Endothelial cell of umbilical vein (primary cell): ENCODE measurements around the gene MEF2A.

Experiments used
- EZH2 ChIP-seq: IDR thresholded peaks from 2 replicates; pipeline ENCODE4 v1.6.1; 2012; ENCODE audit warnings: borderline replicate concordance, low read depth, mild to moderate bottlenecking, moderate library complexity, low read length, inconsistent platforms; ENCODE audit not compliant: severe bottlenecking
- FOS ChIP-seq: IDR thresholded peaks from 2 replicates; pipeline ENCODE4 v1.6.1; 2011; ENCODE audit warnings: mild to moderate bottlenecking, low read length, moderate library complexity, borderline replicate concordance; ENCODE audit not compliant: insufficient read depth
- JUN ChIP-seq: IDR thresholded peaks from 2 replicates; pipeline ENCODE4 v1.6.1; 2011; ENCODE audit warnings: borderline replicate concordance, low read depth; ENCODE audit not compliant: insufficient read length, insufficient read depth
- MYC ChIP-seq: IDR thresholded peaks from one replicate; pipeline ENCODE4 v1.6.1; 2011; ENCODE audit warnings: mild to moderate bottlenecking, low read depth, low read length
- POLR2A ChIP-seq: IDR thresholded peaks from 2 replicates; pipeline ENCODE4 v1.6.1; 2012; ENCODE audit warnings: low read depth, mild to moderate bottlenecking, control low read depth, low read length
- POLR2AphosphoS5 ChIP-seq: IDR thresholded peaks from 2 replicates; pipeline ENCODE4 v1.6.1; 2012; ENCODE audit warnings: low read depth, mild to moderate bottlenecking, control low read depth, low read length, moderate library complexity; ENCODE audit not compliant: insufficient read depth
- TF ChIP-seq, protein P1 (sequence below): IDR thresholded peaks from 2 replicates; pipeline ENCODE4 v1.6.1; 2011; ENCODE audit not compliant: insufficient read depth, insufficient read length
- TF ChIP-seq, protein P2 (sequence below), 2 donors: IDR thresholded peaks; 1 replicate in 1 of 2; 2 replicates in 1 of 2; pipeline ENCODE4 v1.5.1; 2011; ENCODE audit warnings: low read length in 2 of 2, mild to moderate bottlenecking in 2 of 2, moderate library complexity in 2 of 2, control low read depth in 1 of 2, inconsistent platforms in 1 of 2, low read depth in 1 of 2; ENCODE audit not compliant: insufficient read depth in 1 of 2; ENCODE audit errors: extremely low read depth in 1 of 2

DNA sequence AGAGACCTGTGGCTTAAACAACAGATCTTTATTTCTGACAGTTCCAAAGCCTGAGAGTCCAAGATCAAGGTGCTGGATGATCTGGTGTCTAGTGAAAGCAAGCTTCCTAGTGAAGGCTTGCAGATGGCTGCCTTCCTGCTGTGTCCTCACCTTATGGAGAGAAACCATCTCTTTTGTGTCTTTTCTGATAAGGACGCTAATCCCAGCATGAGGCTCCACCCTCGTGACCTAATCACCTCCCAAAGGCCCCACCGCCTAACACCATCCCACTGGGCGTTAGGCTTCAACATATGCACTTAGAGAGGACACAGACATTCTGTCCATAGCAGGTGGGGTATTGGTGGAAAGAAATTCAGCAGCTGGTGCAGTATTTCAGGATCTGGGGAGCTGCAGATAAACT is 187.3 kb downstream of the MEF2A start:
- TF ChIP-seq, protein P1, sequence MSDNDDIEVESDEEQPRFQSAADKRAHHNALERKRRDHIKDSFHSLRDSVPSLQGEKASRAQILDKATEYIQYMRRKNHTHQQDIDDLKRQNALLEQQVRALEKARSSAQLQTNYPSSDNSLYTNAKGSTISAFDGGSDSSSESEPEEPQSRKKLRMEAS = no peak
- TF ChIP-seq JUN (no peak), MYC (no peak), POLR2AphosphoS5 (no peak), POLR2A (no peak), EZH2 (no peak), FOS (no peak)
- TF ChIP-seq, protein P2, sequence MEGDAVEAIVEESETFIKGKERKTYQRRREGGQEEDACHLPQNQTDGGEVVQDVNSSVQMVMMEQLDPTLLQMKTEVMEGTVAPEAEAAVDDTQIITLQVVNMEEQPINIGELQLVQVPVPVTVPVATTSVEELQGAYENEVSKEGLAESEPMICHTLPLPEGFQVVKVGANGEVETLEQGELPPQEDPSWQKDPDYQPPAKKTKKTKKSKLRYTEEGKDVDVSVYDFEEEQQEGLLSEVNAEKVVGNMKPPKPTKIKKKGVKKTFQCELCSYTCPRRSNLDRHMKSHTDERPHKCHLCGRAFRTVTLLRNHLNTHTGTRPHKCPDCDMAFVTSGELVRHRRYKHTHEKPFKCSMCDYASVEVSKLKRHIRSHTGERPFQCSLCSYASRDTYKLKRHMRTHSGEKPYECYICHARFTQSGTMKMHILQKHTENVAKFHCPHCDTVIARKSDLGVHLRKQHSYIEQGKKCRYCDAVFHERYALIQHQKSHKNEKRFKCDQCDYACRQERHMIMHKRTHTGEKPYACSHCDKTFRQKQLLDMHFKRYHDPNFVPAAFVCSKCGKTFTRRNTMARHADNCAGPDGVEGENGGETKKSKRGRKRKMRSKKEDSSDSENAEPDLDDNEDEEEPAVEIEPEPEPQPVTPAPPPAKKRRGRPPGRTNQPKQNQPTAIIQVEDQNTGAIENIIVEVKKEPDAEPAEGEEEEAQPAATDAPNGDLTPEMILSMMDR (IDR thresholded peaks at IDR 0.05; ENCODE audit: extremely low read depth in 1 of 2, insufficient read depth in 1 of 2, low read depth in 1 of 2, low read length in 2 of 2) = no peak
